Type B pancreatic cell (in vitro differentiated cells): ENCODE measurements around the gene OSTM1. TPM values are rescaled to one million over a fixed set of nuclear protein-coding genes. Genes with fewer than 3 reads are reported as not detected.

Experiments
- DNase-seq: peaks from one replicate; pipeline ENCODE4 v3.0.0; 2021; ENCODE audit warnings: mixed read lengths; ENCODE audit not compliant: unreplicated experiment; ENCODE audit errors: extremely low spot score
- H3K27ac Mint-ChIP-seq: 2 replicates; pipeline ENCODE4 v1.8.0; 2021; ENCODE audit warnings: mild to moderate bottlenecking, mixed read lengths
- H3K27me3 Mint-ChIP-seq: 2 replicates; pipeline ENCODE4 v1.8.0; 2021; ENCODE audit warnings: mixed read lengths
- H3K36me3 Mint-ChIP-seq: 2 replicates; pipeline ENCODE4 v1.8.0; 2021; ENCODE audit warnings: mixed read lengths
- H3K4me1 Mint-ChIP-seq: one replicate; pipeline ENCODE4 v1.8.0; 2021; ENCODE audit warnings: mixed read lengths; ENCODE audit not compliant: unreplicated experiment
- H3K4me3 Mint-ChIP-seq: 2 replicates; pipeline ENCODE4 v1.8.0; 2021; ENCODE audit warnings: mild to moderate bottlenecking, mixed read lengths
- H3K9me3 Mint-ChIP-seq: 2 replicates; pipeline ENCODE4 v1.8.0; 2021; ENCODE audit warnings: mixed read lengths
- long read RNA-seq: library from polyadenylated mRNA; unstranded; transcript quantifications from one replicate; pipeline ENCODE4 v2.0.0, GENCODE V29; 2020
- total RNA-seq: library from RNA; stranded (reverse); gene quantifications from 2 replicates; pipeline ENCODE4 v1.2.1, GENCODE V29; 2021; ENCODE audit warnings: low replicate concordance
- TF ChIP-seq, protein P1 (sequence below): fragments of 200-600 bp; sonication (generic); conservative IDR thresholded peaks from 2 replicates; pipeline ENCODE4 v1.5.0; 2021; ENCODE audit warnings: antibody characterized with exemption, mild to moderate bottlenecking

Gene OSTM1, protein sequence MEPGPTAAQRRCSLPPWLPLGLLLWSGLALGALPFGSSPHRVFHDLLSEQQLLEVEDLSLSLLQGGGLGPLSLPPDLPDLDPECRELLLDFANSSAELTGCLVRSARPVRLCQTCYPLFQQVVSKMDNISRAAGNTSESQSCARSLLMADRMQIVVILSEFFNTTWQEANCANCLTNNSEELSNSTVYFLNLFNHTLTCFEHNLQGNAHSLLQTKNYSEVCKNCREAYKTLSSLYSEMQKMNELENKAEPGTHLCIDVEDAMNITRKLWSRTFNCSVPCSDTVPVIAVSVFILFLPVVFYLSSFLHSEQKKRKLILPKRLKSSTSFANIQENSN
- total RNA-seq = 7.3 and 14.5 TPM in 2 replicates
- long read RNA-seq, partial matches to known transcripts = 0 of 1 reads
- long read RNA-seq, other reads (novel, unspliced or antisense) = 1 of 1 reads

DNA sequence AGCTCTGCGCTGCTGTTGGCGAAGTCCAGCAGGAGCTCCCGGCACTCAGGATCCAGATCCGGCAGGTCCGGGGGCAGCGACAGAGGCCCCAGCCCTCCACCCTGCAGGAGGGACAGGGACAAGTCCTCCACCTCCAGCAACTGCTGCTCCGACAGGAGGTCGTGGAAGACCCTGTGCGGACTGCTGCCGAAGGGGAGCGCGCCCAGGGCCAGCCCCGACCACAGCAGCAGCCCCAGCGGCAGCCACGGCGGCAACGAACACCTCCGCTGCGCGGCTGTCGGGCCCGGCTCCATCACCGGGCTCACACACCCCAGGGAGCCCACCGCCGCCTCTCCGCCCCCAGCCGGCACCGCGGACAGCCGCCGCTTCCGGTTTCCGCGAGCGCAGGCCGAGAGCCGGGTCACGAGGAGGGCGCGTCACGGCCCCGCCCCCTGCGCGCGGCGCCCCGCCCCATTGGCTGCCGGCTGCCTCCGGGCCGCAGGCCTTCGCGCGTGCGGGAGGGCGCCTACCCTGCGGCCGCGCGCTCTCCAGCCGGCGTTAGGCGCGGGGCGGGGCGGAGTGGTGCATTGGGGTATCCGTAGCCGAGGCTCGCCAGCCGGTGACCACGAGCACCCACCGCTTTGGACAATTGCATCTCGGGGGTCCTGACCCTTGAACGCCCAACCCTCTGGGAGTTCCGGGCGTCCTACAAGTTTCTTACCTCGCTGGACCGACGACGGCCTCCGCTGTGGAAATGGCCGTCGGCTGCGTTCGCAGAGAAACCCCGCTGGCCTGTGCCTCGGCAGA, at the start of gene OSTM1:
TSS of gene OSTM1 (minus strand) at position 383 of the 786 bp plus-strand sequence. CDS start at position 293, 90 bp downstream.
- peak; percentile 95 for DNase-seq
- Mint-ChIP-seq H3K27me3 (peaks cover 11% of the 10 kb centered on the region), H3K4me3 (peak within 1 kb of the TSS; percentile 88), H3K9me3 (no peaks in the 10 kb centered on the region), H3K27ac (peak within 1 kb of the TSS; percentile 74), H3K36me3 (no peaks in the 10 kb centered on the region), H3K4me1 (peaks cover 9% of the 10 kb centered on the region)
- TF ChIP-seq, protein P1, sequence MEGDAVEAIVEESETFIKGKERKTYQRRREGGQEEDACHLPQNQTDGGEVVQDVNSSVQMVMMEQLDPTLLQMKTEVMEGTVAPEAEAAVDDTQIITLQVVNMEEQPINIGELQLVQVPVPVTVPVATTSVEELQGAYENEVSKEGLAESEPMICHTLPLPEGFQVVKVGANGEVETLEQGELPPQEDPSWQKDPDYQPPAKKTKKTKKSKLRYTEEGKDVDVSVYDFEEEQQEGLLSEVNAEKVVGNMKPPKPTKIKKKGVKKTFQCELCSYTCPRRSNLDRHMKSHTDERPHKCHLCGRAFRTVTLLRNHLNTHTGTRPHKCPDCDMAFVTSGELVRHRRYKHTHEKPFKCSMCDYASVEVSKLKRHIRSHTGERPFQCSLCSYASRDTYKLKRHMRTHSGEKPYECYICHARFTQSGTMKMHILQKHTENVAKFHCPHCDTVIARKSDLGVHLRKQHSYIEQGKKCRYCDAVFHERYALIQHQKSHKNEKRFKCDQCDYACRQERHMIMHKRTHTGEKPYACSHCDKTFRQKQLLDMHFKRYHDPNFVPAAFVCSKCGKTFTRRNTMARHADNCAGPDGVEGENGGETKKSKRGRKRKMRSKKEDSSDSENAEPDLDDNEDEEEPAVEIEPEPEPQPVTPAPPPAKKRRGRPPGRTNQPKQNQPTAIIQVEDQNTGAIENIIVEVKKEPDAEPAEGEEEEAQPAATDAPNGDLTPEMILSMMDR = no peak

DNA sequence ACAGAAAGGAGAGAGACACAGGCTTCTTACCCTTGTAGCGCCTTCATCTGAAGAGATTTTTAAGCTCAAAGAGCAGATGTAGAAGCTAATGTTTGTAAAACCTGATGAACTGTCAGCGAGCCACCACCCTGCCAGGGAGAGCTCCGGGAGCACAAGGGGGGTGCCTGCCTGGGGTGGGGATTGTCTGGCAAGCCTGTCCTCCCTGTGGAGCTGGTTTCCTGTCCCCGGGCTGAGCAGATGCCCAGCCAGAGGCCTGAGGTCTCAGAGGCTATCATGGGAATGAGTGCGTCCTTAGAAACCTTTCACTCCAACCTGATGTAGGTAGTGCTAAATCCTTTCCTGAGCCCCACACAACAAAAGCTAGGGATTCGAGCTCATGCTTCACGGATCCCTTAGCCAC, 49.4 kb upstream of the OSTM1 start:
- no peak for DNase-seq
- no peak overlapping the region for H3K27ac Mint-ChIP-seq
- H3K4me1 Mint-ChIP-seq = peaks cover 2% of the 10 kb centered on the region
- no peaks in the 10 kb centered on the region for H3K9me3 Mint-ChIP-seq
- TF ChIP-seq, protein P1 = no peak
- H3K4me3 Mint-ChIP-seq = no peak overlapping the region
- peaks cover 93% of the 10 kb centered on the region for H3K27me3 Mint-ChIP-seq
- peaks cover 4% of the 10 kb centered on the region for H3K36me3 Mint-ChIP-seq

DNA sequence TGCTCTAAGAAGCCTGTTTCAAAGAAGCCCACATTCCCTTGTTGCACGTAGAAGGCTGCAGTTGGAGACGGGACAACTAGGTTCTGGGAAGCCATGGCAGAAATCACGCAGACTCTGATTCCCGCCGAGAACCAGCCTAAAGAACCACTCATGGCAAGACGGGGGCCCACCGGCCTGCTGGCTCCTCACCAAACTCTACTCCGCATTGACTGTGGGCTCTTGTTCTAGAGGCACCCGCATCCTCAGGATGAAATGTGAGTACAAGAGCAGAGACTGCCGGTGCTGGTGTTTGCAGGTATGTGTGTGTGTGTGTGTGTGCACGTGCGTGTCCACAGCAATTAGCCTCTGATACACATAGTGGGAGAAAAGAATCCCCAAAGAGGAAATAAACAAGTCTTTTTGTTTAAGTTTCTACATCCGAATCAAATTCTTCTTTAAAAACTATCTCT, 49.0 kb upstream of the OSTM1 start:
- TF ChIP-seq, protein P1 = no peak
- H3K4me3 Mint-ChIP-seq = no peak overlapping the region
- peaks cover 93% of the 10 kb centered on the region for H3K27me3 Mint-ChIP-seq
- DNase-seq = no peak
- peaks cover 6% of the 10 kb centered on the region for H3K4me1 Mint-ChIP-seq
- peaks cover 4% of the 10 kb centered on the region for H3K36me3 Mint-ChIP-seq
- no peaks in the 10 kb centered on the region for H3K9me3 Mint-ChIP-seq
- no peak overlapping the region for H3K27ac Mint-ChIP-seq

DNA sequence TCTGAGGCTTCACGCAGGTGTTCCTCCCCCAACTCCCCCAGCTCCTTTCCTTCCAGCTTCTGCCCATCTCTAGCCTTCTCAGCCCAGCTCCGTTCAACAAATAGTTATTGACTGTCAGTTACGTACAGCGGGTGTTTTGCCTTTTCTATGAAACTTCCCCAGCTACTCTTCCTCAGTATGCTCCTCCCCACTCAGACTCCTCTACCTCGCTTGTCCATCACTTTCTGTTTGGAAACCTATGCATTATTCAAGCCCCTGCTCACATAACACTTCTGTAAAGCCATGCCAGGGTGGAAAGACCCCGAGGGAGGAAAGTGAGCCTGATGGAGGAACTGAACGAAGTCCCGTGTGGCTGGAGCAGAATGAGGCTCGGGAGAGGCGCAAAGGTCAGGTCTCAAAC, 47.1 kb upstream of the OSTM1 start:
- DNase-seq = no peak
- TF ChIP-seq, protein P1 = no peak
- Mint-ChIP-seq H3K9me3 (no peaks in the 10 kb centered on the region), H3K4me1 (peaks cover 13% of the 10 kb centered on the region), H3K36me3 (peaks cover 4% of the 10 kb centered on the region), H3K27ac (no peak overlapping the region), H3K4me3 (peak overlapping the region; percentile 30), H3K27me3 (peaks cover 96% of the 10 kb centered on the region)

DNA sequence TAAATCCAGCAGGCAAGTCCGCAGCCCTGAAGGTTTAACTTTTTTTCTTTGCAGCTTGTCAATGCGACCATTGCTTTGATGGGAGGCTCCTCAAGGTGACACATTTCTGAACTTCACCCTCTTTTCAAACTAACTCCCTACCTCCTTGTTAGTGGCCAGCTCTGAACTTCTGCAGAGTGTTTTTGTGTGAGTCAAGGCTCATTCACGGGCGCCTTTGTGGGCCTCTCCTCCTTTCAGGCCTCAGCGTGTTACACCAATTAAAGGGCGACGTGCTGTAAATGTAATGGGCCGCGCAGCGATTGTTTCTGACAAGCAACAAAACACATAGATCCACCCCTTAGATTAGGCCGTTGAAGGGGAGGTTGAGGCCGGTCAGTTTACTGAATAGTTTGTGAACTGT, 45.8 kb upstream of the OSTM1 start:
- Mint-ChIP-seq H3K27ac (no peak overlapping the region), H3K36me3 (peaks cover 4% of the 10 kb centered on the region), H3K4me1 (peaks cover 15% of the 10 kb centered on the region), H3K9me3 (no peaks in the 10 kb centered on the region), H3K27me3 (peaks cover 96% of the 10 kb centered on the region), H3K4me3 (peak overlapping the region; percentile 58)
- TF ChIP-seq, protein P1 = no peak
- DNase-seq = no peak
